Liver (tissue), 9 donors: ENCODE data around the gene TACC2. TPM values are rescaled to one million over a fixed set of nuclear protein-coding genes. Genes with fewer than 3 reads are reported as not detected.

Source experiments
- DNase-seq: peaks from one replicate; pipeline ENCODE4 v3.0.0-alpha.2; 2017; ENCODE audit warnings: low spot score
- H3K27ac ChIP-seq, 2 donors: one replicate each; pipeline ENCODE4 v1.7.0; 2013; ENCODE audit warnings: inconsistent platforms in 2 of 2, low read length in 2 of 2, control low read depth in 1 of 2, low read depth in 1 of 2, mild to moderate bottlenecking in 1 of 2
- H3K27me3 ChIP-seq, 4 donors: one replicate each; pipeline versions ENCODE4 v1.6.1 to v1.7.0; 2013; ENCODE audit warnings: low read length in 3 of 4, inconsistent platforms in 1 of 4, mild to moderate bottlenecking in 1 of 4, moderate library complexity in 1 of 4; ENCODE audit not compliant: control insufficient read depth in 4 of 4, insufficient read depth in 4 of 4
- H3K36me3 ChIP-seq, 4 donors: one replicate each; pipeline versions ENCODE4 v1.6.1 to v1.7.0; 2013; ENCODE audit warnings: low read length in 3 of 4, mild to moderate bottlenecking in 3 of 4, low read depth in 1 of 4, moderate library complexity in 1 of 4; ENCODE audit not compliant: control insufficient read depth in 4 of 4, insufficient read depth in 3 of 4
- H3K4me1 ChIP-seq, 4 donors: one replicate each; pipeline versions ENCODE4 v1.6.1 to v1.7.0; 2013; ENCODE audit warnings: low read length in 3 of 4, mild to moderate bottlenecking in 3 of 4, moderate library complexity in 1 of 4; ENCODE audit not compliant: control insufficient read depth in 4 of 4, insufficient read depth in 4 of 4
- H3K4me3 ChIP-seq, 3 donors: one replicate each; pipeline versions ENCODE4 v1.6.1 to v1.7.0; 2013; ENCODE audit warnings: low read length in 3 of 3, control low read depth in 1 of 3, low read depth in 1 of 3, mild to moderate bottlenecking in 1 of 3
- H3K9ac ChIP-seq, 2 donors: one replicate each; pipeline ENCODE4 v1.7.0; 2013; ENCODE audit warnings: low read length in 2 of 2, mild to moderate bottlenecking in 2 of 2, moderate library complexity in 2 of 2, control low read depth in 1 of 2, low read depth in 1 of 2
- H3K9me3 ChIP-seq, 4 donors: one replicate each; pipeline versions ENCODE4 v1.6.1 to v1.7.0; 2013; ENCODE audit warnings: low read length in 3 of 4; ENCODE audit not compliant: control insufficient read depth in 4 of 4
- EGR1 ChIP-seq, 2 donors: IDR thresholded peaks; 2 replicates each; pipeline ENCODE4 v1.6.1; 2016 to 2018; ENCODE audit warnings: antibody characterized with exemption in 2 of 2, low read depth in 2 of 2
- FOXA1 ChIP-seq: IDR thresholded peaks from 2 replicates; pipeline ENCODE4 v1.6.1; 2016; ENCODE audit warnings: antibody characterized with exemption
- GABPA ChIP-seq, 2 donors: IDR thresholded peaks in 1 of 2; conservative IDR thresholded peaks in 1 of 2; 2 replicates each; pipeline ENCODE4 v1.6.1; 2016; ENCODE audit warnings: antibody characterized with exemption in 2 of 2, mild to moderate bottlenecking in 1 of 2, moderate library complexity in 1 of 2
- HNF4A ChIP-seq, 2 donors: conservative IDR thresholded peaks; 2 replicates each; pipeline ENCODE4 v1.6.1; 2016; ENCODE audit warnings: antibody characterized with exemption in 2 of 2, mild to moderate bottlenecking in 2 of 2
- HNF4G ChIP-seq: IDR thresholded peaks from 2 replicates; pipeline ENCODE4 v1.6.1; 2016; ENCODE audit warnings: antibody characterized with exemption
- RAD21 ChIP-seq, 2 donors: IDR thresholded peaks; 2 replicates each; pipeline ENCODE4 v1.6.1; 2016; ENCODE audit warnings: antibody characterized with exemption in 2 of 2, mild to moderate bottlenecking in 2 of 2
- RXRA ChIP-seq, 2 donors: IDR thresholded peaks; 2 replicates each; pipeline ENCODE4 v1.6.1; 2017 to 2018; ENCODE audit warnings: antibody characterized with exemption in 2 of 2, mild to moderate bottlenecking in 1 of 2
- SP1 ChIP-seq: IDR thresholded peaks from 2 replicates; pipeline ENCODE4 v1.6.1; 2018; ENCODE audit warnings: antibody characterized with exemption, mild to moderate bottlenecking
- TAF1 ChIP-seq: conservative IDR thresholded peaks from 2 replicates; pipeline ENCODE4 v1.6.1; 2016; ENCODE audit warnings: antibody characterized with exemption, mild to moderate bottlenecking
- YY1 ChIP-seq: IDR thresholded peaks from 2 replicates; pipeline ENCODE4 v1.6.1; 2016; ENCODE audit warnings: antibody characterized with exemption, mild to moderate bottlenecking
- WGBS: extraction: QIAGEN DNeasy Blood & Tissue Kit; methylation state at CpG from one replicate; pipeline ENCODE4 v1.1.7; 2013; 5-methylcytosine and 5-hydroxymethylcytosine counted together
- polyA plus RNA-seq, 2 donors: library from polyadenylated mRNA; stranded (reverse) in 1 of 2; unstranded in 1 of 2; fragments of 200-250 nt in 1 of 2; fragments of >200 nt in 1 of 2; fragmentation: Nextera tagmentation in 1 of 2; extraction: Ambion mirVana in 1 of 2; gene quantifications; one replicate each; pipeline versions ENCODE4 v1.2.1 to v1.2.3, GENCODE V29; 2013 to 2015
- total RNA-seq, 2 donors: library from RNA; depleted of rRNA; stranded (reverse); fragments of >200 nt; gene quantifications; one replicate each; pipeline ENCODE4 v1.2.3, GENCODE V29; 2014
- TF ChIP-seq, protein P1 (sequence below): IDR thresholded peaks from 2 replicates; pipeline ENCODE4 v1.6.1; 2016; ENCODE audit warnings: antibody characterized with exemption
- TF ChIP-seq, protein P2 (sequence below): fragments of 150-350 bp; IDR thresholded peaks from 2 replicates; pipeline ENCODE4 v1.5.1; 2017; ENCODE audit warnings: improper control_type of control experiment, low read depth, low read length; ENCODE audit not compliant: missing input control
- TF ChIP-seq, protein P3 (sequence below): IDR thresholded peaks from 2 replicates; pipeline ENCODE4 v1.6.1; 2016; ENCODE audit warnings: antibody characterized with exemption, mild to moderate bottlenecking
- TF ChIP-seq, protein P4 (sequence below): IDR thresholded peaks from 2 replicates; pipeline ENCODE4 v1.6.1; 2016; ENCODE audit warnings: antibody characterized with exemption
- TF ChIP-seq, protein P5 (sequence below): IDR thresholded peaks from 2 replicates; pipeline ENCODE4 v1.6.1; 2016; ENCODE audit warnings: antibody characterized with exemption
- donor health status: healthy.
- donor health status: healthy.
- donor health status: healthy.
- donor health status: healthy.
- donor health status: healthy.

Gene TACC2
- total and polyA plus RNA-seq, 4 donors = 1.5 to 9.1 (median 7.8) TPM

DNA sequence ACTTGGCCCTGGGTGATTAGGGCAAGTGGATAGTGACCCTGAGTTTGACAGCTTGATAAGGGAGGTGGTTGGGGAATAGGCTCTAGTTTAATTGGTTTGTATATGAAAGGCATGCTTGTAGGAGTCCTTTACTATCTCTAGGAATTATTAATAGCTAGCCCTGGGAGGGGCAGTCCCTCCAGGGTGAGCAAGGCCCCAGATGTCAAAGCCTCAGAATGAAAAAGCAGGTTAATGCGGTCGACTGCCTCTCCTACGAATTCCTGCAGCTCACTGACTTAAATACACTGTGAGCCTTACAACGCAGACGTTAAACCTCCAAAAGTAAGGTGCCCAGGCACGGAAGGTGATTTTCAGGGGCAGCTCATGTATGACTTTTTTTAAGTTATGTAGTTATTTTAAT is 276.9 kb downstream of the TACC2 start:
- no peak for DNase-seq
- WGBS = 89% methylated on average over 6 of the region's 6 CpGs
- Histone ChIP-seq H3K27me3 (no peaks in the 10 kb centered on the region), H3K4me1 (no peaks in the 10 kb centered on the region), H3K9ac (no peak overlapping the region), H3K9me3 (peaks cover 0 to 3% (median 0%) of the 10 kb centered on the region in 4 donors), H3K36me3 (no peaks in the 10 kb centered on the region), H3K27ac (no peak overlapping the region), H3K4me3 (no peak overlapping the region)
- no peak for TF ChIP-seq RAD21 (IDR thresholded peaks at IDR 0.05)
- no peak for TF ChIP-seq HNF4G
- TF ChIP-seq HNF4A (conservative IDR thresholded peaks at IDR 0.05) = no peak
- no peak for TF ChIP-seq EGR1 (IDR thresholded peaks at IDR 0.05; ENCODE audit: low read depth in 2 of 2)
- TF ChIP-seq YY1 = no peak
- TF ChIP-seq, protein P1, sequence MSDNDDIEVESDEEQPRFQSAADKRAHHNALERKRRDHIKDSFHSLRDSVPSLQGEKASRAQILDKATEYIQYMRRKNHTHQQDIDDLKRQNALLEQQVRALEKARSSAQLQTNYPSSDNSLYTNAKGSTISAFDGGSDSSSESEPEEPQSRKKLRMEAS = no peak
- TF ChIP-seq, protein P2, sequence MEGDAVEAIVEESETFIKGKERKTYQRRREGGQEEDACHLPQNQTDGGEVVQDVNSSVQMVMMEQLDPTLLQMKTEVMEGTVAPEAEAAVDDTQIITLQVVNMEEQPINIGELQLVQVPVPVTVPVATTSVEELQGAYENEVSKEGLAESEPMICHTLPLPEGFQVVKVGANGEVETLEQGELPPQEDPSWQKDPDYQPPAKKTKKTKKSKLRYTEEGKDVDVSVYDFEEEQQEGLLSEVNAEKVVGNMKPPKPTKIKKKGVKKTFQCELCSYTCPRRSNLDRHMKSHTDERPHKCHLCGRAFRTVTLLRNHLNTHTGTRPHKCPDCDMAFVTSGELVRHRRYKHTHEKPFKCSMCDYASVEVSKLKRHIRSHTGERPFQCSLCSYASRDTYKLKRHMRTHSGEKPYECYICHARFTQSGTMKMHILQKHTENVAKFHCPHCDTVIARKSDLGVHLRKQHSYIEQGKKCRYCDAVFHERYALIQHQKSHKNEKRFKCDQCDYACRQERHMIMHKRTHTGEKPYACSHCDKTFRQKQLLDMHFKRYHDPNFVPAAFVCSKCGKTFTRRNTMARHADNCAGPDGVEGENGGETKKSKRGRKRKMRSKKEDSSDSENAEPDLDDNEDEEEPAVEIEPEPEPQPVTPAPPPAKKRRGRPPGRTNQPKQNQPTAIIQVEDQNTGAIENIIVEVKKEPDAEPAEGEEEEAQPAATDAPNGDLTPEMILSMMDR = no peak
- TF ChIP-seq, protein P3, sequence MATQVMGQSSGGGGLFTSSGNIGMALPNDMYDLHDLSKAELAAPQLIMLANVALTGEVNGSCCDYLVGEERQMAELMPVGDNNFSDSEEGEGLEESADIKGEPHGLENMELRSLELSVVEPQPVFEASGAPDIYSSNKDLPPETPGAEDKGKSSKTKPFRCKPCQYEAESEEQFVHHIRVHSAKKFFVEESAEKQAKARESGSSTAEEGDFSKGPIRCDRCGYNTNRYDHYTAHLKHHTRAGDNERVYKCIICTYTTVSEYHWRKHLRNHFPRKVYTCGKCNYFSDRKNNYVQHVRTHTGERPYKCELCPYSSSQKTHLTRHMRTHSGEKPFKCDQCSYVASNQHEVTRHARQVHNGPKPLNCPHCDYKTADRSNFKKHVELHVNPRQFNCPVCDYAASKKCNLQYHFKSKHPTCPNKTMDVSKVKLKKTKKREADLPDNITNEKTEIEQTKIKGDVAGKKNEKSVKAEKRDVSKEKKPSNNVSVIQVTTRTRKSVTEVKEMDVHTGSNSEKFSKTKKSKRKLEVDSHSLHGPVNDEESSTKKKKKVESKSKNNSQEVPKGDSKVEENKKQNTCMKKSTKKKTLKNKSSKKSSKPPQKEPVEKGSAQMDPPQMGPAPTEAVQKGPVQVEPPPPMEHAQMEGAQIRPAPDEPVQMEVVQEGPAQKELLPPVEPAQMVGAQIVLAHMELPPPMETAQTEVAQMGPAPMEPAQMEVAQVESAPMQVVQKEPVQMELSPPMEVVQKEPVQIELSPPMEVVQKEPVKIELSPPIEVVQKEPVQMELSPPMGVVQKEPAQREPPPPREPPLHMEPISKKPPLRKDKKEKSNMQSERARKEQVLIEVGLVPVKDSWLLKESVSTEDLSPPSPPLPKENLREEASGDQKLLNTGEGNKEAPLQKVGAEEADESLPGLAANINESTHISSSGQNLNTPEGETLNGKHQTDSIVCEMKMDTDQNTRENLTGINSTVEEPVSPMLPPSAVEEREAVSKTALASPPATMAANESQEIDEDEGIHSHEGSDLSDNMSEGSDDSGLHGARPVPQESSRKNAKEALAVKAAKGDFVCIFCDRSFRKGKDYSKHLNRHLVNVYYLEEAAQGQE = no peak
- TF ChIP-seq GABPA (IDR thresholded peaks at IDR 0.05 in 1 of 2, conservative IDR thresholded peaks at IDR 0.05 in 1 of 2) = no peak
- no peak for TF ChIP-seq SP1
- TF ChIP-seq FOXA1 = no peak
- TF ChIP-seq, protein P4, sequence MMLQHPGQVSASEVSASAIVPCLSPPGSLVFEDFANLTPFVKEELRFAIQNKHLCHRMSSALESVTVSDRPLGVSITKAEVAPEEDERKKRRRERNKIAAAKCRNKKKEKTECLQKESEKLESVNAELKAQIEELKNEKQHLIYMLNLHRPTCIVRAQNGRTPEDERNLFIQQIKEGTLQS = no peak
- no peak for TF ChIP-seq RXRA (IDR thresholded peaks at IDR 0.05)
- TF ChIP-seq, protein P5, sequence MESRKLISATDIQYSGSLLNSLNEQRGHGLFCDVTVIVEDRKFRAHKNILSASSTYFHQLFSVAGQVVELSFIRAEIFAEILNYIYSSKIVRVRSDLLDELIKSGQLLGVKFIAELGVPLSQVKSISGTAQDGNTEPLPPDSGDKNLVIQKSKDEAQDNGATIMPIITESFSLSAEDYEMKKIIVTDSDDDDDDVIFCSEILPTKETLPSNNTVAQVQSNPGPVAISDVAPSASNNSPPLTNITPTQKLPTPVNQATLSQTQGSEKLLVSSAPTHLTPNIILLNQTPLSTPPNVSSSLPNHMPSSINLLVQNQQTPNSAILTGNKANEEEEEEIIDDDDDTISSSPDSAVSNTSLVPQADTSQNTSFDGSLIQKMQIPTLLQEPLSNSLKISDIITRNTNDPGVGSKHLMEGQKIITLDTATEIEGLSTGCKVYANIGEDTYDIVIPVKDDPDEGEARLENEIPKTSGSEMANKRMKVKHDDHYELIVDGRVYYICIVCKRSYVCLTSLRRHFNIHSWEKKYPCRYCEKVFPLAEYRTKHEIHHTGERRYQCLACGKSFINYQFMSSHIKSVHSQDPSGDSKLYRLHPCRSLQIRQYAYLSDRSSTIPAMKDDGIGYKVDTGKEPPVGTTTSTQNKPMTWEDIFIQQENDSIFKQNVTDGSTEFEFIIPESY = no peak
- no peak for TF ChIP-seq TAF1
